ENCODE data around the gene IDH2.
"Not testable (repeated sequence)": the region's sequence is repeated elsewhere in the genome, so short reads cannot be mapped to it uniquely, and the experiment has no call there.

Gene IDH2

DNA sequence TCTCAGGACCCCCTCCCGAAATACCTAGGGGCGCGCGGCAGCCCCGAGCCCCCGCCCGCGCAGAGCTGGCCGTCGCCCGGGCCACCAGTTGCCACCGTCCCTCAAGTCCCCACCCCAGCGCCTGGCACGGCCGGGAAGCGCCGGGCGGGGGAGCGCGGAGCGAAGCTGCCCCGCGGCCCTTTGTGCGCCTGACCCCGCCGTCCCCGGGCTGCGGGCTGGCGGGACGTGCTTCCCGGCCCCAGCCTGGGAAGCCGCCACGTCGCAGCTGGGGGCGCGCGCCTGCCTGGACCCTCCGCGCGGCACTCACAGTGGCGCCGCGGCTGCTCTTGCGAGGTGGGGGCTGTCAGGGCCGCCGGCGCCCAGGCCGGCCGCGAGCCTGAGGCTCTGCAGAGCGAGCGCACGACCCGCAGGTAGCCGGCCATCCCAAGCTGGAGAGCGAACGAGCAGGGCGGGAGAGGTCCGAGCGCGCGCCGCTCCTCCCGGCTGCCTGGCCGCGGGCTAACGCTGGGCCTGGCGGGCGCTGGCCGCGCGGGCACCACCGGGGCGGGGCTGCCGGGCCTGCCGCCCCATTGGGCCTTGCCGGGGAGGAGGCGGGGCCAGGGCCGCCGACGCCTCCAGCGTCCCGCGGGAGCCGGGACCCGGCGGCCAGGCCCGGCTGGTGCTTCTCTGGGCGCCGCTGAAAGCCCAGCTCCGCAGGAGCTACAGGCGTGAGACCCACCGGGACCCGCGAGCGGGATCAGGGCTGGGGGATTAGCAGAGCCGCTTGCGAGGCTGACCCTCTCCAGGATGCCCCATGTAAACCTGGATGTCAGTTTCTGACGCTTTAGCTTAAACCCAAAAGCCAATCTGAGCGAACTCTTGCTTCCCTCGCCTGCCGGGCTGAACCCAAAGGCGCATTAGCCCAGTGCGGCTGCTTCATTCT, at the start of gene IDH2:
Gene IDH2, minus strand, starts transcription at position 500 of the 922 bp plus-strand sequence. Its CDS starts 78 bp downstream, at position 422.
- peak; percentile 81 for DNase-seq (ENCODE audit: low spot score)

DNA sequence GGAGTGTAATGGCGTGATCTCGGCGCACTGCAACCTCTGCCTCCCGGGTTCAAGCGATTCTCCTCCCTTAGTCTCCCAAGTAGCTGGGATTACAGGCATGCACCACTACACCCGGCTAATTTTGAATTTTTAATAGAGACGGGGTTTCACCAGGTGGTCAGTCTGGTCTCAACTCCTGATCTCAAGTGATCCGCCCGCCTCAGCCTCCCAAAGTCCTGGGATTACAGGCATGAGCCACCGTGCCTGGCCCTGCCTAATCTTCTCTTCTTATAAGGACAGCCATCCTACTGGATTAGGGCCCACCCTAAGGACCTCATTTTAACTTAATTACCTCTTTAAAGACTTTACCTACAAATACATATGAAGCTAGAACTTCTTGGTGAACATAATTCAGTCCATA, 48.3 kb upstream of the IDH2 start:
- not testable (repeated sequence) for DNase-seq (ENCODE audit: low spot score)

DNA sequence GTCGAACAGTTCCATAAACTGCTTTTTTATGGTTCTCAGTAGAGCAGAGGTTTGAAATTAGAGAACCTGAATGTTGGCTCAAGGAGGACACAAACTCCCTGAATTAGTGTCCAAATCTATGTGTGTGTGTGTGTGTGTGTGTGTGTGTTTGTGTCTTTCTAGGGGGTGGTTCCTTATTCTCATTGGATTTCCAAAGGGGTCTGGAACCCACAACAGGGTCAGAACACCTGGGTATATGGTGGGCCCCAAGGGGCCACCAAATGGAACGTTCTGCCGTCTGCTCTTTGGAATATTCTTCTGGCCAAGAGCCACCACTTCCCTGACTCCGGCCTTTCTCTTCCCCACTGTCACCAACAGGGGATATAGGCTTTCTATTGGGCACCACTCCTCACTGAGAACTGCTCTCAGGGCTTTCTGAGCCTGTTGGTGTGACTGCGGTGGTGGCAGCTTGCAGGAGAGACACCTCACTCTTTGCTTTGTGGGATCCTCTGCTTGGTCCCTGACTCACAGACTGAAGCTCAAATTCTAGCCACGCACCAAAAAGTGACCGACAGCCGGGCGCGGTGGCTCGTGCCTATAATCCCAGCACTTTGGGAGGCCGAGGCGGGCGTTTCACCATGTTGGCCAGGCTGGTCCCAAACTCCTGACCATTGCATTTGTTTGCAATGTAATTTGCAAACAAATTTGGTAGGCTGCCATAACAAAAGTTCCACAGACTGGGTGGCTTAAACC, 47.5 kb upstream of the IDH2 start:
- no peak for DNase-seq (ENCODE audit: low spot score)

DNA sequence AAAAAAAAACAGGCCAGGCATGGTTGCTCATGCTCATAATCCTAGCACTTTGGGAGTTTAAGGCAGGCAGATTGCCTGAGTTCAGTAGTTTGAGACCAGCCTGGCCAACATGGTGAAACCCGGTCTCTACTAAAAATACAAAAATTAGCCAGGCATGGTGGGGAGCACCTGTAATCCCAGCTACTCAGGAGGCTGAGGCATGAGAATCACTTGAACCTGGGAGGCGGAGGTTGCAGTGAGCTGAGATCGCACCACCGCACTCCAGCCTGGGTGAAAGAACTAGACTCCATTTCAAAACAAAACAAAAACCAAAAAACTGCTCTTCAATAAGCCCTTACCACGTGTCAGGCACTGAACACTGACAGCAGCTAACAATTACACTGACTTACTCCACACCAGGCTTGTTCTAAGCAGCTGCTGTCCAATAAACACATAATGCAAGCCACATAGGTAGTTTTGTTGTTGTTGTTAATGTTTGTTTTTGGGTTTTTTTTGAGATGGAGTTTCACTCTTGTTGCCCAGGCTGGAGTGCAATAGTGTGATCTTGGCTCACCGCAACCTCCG, 44.0 kb upstream of the IDH2 start:
- DNase-seq (ENCODE audit: low spot score) = not testable (repeated sequence)

DNA sequence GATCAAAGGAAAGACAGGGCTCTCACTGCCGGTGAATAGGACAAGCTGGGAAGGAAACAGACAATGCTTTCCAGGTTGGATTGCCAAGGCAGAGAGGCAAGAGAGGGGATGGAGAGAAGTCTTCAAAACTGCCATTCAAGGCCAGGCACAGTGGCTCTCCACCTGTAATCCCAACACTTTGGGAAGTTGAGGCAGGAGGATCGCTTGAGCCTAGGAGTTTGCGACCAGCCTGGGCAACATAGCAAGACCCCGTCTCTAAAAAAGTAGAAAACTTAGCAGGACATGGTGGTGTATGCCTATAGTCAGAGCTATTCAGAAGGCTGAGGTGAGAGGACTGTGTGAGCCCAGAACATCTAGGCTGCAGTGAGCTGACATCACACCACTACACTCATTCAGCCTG, 43.5 kb upstream of the IDH2 start:
- no peak for DNase-seq (ENCODE audit: low spot score)

DNA sequence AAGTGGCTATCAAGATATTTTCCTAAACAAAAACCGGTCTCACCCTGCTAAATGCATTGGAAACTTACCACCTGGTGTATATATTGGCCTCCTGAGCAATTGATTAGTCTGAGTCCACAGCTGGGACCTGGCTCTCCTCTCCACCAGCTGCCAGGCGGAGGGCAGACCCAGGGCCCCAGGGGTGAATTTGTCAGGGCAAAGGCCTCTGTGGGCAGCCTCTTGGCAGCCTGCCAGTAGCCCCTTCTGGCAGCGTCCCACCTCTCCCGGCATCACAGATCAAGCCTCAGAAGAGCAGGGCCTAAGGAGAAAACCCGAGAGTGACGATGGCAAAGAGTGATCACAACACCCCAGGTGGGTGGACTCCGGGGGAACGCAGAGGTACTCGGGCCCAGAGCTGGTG, 43.0 kb upstream of the IDH2 start:
- DNase-seq (ENCODE audit: low spot score) = no peak

DNA sequence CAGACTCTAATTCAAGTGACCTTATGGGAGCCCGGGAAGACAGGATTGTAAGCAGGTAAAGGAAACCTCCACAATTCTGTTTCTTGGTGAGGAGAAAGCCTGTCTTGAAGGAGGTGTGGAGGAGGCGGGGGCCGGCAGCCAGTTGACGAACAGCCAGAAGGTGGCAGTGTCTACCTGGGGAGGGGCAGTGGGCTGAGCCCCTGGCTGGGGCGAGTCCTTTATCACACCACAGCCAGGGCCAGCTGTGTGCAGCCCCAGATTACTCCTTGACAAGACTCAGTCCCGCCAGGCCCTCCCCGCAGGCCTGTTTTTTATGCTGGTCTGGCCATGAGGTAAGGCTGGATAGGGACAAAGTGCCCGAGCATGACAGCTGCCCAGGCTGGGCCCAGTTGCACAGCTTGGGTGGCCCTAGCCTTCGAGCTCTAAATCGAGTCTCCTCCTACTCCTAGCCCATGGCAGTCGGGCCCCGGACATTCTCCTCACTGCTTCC, 40.9 kb upstream of the IDH2 start:
- peak; percentile 39 for DNase-seq (ENCODE audit: low spot score)

DNA sequence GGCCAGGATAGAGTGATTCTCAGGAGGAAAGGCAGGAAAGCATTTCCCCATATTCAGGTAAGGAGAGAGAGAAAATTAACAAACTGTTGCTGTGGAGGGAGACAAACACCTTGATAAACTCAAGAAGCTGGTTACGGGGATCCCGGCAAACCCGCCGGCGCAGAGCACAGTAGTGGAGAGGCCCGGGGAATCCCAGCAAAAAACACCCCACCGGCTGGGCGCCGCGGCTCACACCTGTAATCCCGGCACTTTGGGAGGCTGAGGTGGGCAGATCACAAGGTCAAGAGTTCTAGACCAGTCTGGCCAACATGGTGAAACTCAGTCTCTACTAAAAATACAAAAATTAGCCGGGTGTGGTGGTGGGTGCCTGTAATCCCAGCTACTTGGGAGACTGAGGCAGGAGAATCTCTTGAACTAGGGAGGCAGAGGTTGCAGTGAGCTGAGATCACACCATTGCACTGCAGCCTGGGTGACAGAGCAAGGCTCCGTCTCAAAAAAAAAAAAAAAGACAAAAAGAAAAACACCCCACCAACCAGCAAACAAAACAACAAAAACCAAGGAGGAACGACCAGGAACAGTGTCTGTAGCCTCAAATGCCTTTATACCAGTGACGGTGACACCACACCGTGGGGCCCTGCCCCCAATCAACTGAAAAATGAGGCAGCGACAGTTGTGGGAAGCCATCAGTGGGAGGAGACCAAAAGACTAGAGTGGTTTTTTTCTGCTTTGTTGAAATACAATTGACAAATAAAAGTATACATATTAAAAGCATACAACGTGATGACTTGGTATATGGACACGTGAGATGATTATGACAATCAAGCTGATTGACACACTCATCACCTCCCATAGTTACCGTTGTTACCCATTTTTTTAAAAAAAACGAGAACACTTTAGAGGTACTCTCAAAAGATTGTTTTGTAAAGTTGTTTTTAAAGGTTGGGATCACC, 40.2 kb upstream of the IDH2 start:
- DNase-seq (ENCODE audit: low spot score) = no peak

DNA sequence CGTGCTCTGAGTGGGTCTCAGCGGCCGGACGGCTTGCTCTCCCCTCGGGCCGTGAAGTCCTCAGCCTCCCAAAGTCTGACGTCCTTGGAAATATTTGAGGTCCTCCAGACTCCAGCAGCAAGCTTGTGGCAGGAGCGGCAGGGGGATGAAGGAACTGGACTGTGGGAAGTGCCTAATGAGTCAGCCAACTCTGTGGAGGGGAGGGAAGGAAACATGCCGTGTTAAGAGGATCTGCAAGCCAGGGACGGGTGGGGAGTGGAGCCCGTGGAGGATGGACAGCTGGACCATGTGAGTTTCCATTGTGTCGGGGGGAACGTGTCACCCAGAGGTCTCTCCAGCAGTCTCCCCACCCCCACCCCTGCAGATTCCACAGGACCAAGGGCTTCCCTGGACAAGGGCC, 39.4 kb upstream of the IDH2 start:
- no peak for DNase-seq (ENCODE audit: low spot score)

DNA sequence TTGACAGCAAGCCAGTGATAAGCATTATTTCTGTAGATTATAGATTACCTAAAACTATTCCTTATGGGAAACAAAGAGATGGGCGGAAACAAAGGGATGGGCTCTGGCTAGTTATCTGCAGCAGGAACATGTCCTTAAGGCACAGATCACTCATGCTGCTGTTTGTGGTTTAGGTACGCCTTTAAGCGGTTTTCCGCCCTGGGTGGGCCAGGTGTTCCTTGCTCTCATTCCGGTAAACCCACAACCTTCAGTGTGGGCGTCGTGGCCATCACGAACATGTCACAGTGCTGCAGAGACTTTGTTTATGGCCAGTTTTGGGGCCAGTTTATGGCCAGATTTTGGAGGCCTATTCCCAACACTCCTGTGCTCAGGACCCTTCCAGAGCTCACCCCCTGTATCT, 37.3 kb upstream of the IDH2 start:
- not testable (repeated sequence) for DNase-seq (ENCODE audit: low spot score)

DNA sequence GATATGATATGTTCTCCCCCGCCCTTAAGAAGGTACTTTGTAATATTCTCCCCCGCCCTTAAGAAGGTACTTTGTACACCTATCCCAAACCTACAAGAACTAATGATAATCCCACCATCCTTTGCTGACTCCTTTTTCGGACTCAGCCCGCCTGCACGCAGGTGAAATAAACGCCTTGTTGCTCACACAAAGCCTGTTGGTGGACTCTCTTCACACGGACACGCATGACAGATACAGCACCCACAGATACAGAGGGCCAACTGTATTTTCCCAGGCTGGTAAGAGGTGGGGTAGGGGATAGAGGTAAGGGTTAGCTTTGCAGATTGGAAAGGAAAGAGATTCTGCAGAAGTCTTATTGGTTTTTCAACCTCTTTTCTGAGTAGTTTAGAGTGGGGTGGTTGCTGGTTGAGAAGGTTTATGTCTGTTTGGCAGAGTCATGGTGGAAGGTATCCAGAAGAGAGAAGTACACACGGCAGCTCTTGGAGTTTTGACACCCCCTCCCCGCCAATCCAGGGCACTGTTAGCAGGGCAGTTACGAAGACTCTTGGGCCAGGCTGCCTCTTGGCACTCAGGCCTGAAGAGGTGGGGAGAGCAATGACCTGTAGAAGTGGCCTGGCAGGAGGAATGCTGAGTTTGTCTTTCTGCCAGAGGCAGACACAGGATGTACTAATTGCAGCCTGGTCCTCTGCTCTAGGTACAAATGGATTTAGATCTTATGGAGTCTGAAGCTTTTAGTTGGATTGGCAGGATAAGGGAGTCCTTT, 36.0 kb upstream of the IDH2 start:
- DNase-seq (ENCODE audit: low spot score) = no peak

DNA sequence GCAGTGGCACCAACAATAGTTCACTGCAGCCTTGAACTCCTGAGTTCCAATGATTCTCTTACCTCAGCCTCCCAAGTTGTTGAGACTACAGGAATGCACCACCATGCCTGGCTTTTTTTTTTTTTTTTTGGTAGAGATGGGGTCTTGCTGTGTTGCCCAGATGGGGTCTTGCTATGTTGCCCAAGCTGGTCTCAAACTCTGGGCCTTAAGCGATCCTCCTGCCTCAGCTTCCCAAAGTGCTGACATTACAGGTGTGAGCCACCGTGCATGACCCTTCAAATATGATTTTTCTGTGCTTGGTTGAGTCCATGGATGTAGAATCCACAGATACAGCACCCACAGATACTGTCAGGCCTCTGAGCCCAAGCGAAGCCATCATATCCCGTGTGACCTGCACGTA, 30.2 kb upstream of the IDH2 start:
- DNase-seq (ENCODE audit: low spot score) = no peak

DNA sequence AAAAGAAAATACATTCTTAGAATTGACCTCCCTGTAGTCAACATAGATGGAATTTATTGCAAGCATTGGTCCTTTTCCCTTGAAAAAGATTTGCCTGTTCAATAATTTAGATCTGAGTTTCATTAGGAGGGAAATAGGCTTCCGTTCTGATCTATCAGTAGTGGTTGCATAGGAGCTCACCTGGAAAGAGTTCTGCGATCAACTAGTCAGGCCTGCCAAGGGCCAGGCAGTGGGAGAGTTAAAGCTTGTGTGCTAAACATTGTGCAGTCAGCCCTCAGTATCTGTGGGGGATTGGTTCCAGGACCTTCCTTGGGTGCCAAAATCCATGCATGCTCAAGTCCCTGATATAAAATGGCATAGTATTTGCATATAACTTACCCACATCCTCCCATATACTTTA, 29.6 kb upstream of the IDH2 start:
- no peak for DNase-seq (ENCODE audit: low spot score)

DNA sequence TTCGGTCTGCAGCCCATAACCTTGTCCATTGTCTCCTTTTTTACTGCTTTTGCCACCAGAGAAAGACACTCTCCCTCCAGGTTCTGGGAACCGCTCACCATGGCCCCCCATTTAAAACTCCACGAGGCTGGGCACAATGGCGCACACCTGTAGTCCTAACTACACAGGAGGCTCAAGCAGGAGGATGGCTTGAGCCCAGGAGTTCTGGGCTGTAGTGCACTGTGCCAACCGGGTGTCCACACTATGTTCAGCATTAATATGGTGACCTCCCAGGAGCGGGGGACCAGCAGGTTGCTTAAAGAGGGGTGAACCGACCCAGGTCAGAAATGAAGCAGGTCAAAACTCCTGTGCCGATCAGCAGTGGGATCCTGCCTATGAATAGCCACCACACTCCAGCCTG, 28.0 kb upstream of the IDH2 start:
- DNase-seq (ENCODE audit: low spot score) = no peak

DNA sequence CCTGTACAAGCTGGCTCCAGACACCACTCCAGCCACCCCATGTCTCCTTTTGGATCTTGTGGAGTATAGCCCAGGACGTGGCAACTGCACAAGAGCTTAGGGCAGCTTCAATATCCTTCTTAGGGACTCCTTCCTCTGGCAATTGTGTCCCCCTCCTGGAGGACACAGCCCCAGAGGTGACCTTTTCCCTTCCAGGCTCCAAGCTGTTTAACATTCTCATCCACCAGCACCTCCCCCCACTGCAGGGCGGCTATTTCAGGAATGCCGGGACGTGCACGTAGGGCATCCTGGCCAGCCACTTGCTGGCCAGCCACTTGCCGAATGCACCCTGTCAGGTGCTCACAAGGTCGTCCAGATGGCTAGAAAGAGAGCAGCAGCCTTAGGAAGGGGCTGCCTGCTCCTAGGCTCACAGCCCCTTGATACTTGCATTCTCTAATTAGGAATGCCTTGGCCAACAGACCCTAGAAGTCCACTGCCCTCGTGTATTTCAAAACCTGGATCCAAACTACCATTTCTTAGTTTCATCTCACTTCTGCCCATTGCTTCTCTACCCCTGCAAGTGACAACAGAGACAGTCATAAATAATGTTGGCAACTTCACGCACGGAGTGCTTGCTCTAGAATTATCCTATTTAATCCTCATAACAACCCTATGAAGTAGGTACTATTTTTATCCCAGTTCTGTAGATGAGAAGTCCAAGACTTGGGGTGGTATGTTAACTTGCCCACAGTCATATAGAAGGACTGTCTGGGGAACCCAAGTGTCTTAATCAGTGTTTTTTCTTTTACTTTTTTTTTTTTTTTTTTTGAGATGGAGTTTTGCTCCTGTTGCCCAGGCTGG, 24.5 kb upstream of the IDH2 start:
- DNase-seq (ENCODE audit: low spot score) = no peak

DNA sequence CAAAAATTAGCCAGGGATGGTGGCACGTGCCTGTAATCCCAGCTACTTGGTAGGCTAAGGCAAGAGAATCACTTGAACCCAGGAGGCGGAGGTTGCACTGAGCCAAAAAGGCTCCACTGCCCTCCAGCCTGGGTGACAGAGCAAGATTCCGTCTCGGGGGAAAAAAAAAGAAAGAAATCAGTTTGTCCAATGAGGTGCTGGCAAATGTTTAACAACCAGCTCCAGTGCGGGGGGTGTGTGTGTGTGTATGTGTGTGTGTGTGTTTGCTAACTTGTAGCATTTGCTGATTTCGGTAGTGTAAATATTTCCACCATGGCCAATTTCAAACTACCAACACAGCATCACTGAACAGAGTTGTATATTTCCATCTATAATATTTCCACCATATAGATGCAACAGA, 23.8 kb upstream of the IDH2 start:
- DNase-seq (ENCODE audit: low spot score) = no peak

DNA sequence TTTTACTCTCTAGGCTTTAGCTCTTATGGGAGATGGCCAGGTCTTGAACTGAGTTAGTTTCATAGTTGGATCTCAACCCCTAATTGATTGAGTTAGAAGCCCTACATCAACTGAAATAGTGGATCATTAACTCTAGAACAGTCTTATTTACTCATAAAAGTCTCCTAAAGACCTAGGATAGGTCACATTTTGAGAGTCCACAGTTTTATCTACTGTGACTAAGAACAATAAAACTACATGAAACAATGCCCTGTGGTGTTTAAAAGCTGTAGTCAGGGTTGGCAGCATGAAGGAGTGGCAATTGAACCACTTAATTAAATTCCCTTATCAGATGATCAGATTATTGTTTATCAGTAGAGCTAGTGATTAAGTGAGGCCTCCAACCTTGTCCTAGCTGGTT, 22.2 kb upstream of the IDH2 start:
- no peak for DNase-seq (ENCODE audit: low spot score)

DNA sequence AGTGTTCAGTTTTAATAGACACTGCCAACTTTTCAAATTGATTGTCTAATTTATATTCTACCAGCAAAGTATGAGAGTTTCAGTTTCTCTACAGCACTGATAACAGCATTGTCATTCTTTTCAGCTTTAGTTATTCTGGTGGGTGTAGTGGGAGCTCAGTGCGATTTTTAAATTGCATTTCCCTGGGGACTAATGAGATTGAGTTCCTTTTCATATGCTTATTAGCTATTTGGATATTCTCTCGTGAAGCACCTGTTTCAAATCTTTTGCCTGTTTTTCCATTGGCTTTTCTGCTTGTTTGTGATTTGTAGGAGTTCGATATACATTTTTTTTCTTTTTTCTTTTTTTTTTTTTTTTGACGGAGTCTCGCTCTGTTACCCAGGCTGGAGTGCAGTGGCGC, 18.8 kb upstream of the IDH2 start:
- no peak for DNase-seq (ENCODE audit: low spot score)

DNA sequence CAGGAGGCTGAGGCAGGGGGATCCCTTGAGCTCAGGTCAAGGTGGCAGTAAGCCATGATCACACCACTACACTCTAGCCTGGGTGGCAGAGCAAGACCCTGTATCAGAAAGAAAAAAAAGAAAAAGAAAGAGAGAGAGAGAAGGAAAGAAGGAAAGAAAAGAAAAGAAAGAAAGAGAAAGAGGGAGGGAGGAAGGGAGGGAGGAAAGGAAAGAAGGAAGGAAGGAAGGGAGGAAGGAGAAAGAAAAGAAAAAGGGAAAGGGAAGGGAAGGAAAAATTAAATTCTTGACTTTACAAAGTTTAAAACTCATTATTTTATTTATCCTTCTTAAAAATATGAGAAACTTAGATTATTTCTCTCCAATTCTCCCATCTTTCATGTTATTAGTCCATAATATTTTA, 17.1 kb upstream of the IDH2 start:
- DNase-seq (ENCODE audit: low spot score) = no peak

DNA sequence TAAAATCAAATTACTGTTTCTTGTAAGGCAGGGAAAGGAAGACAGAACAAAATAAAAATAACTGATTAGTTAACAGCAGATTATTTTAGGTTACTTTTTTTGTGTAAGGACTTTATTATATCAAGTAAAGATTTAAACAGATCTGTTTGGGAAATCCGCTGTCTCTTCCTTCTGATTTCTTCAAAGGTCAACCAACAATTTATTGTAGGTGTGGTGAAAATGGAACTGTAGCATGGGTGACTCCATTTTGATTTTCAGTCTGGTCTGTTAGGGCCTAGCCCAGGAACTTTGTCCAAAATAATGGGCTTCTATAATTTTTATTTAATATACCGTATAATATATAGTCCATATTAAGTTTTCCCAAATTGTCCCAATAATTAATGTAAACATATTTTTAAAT, 13.5 kb upstream of the IDH2 start:
- DNase-seq (ENCODE audit: low spot score) = no peak
